HepG2 (cell line): ENCODE results near the gene MTA2. TPM values are rescaled to one million over a fixed set of nuclear protein-coding genes. Genes with fewer than 3 reads are reported as not detected.

Source experiments
- CENPT ChIP-seq: sonication (generic); formaldehyde crosslinking; IDR thresholded peaks from 2 replicates; pipeline ENCODE4 v1.8.0; 2022; ENCODE audit warnings: low read depth, mild to moderate bottlenecking, moderate library complexity, missing genetic modification reagents
- ETV5 ChIP-seq: IDR thresholded peaks from 2 replicates; pipeline ENCODE4 v1.6.1; 2018; ENCODE audit warnings: missing biosample characterization, missing genetic modification reagents, inconsistent platforms, borderline replicate concordance
- FOSL2 ChIP-seq: sonication (generic); formaldehyde crosslinking; IDR thresholded peaks from 2 replicates; pipeline ENCODE4 v1.4.0; 2020; ENCODE audit warnings: missing genetic modification reagents
- FOXA1 ChIP-seq, 2 experiments: fragments of 450-650 bp in 1 of 2; sonication (generic) in 1 of 2; formaldehyde crosslinking in 1 of 2; IDR thresholded peaks; 2 replicates each; pipeline versions ENCODE4 v1.4.0 to v1.6.1; 2016 to 2020; ENCODE audit warnings: missing genetic modification reagents in 1 of 2
- GPN1 ChIP-seq: sonication (generic); formaldehyde crosslinking; IDR thresholded peaks from 2 replicates; pipeline ENCODE4 v1.5.1; 2020; ENCODE audit warnings: missing genetic modification reagents, borderline replicate concordance
- GZF1 ChIP-seq: sonication (generic); formaldehyde crosslinking; IDR thresholded peaks from 2 replicates; pipeline ENCODE4 v1.5.1; 2020; ENCODE audit warnings: mild to moderate bottlenecking, missing genetic modification reagents
- ISX ChIP-seq: sonication (generic); formaldehyde crosslinking; conservative IDR thresholded peaks from 2 replicates; pipeline ENCODE4 v1.5.0; 2020; ENCODE audit warnings: missing genetic modification reagents
- KDM5B ChIP-seq: sonication (generic); formaldehyde crosslinking; IDR thresholded peaks from 2 replicates; pipeline ENCODE4 v1.4.0; 2020; ENCODE audit warnings: missing genetic modification reagents, mild to moderate bottlenecking, borderline replicate concordance
- KDM6A ChIP-seq: IDR thresholded peaks from 2 replicates; pipeline ENCODE4 v1.6.1; 2016; ENCODE audit warnings: low read depth
- NFE2 ChIP-seq: sonication (generic); formaldehyde crosslinking; IDR thresholded peaks from 2 replicates; pipeline ENCODE4 v1.4.0; 2020; ENCODE audit warnings: missing genetic modification reagents
- REXO4 ChIP-seq: sonication (generic); formaldehyde crosslinking; IDR thresholded peaks from 2 replicates; pipeline ENCODE4 v1.8.0; 2022; ENCODE audit warnings: missing genetic modification reagents, mild to moderate bottlenecking, borderline replicate concordance
- STAT5B ChIP-seq: sonication (generic); formaldehyde crosslinking; IDR thresholded peaks from 2 replicates; pipeline ENCODE4 v1.4.0; 2020; ENCODE audit warnings: missing genetic modification reagents
- ZFP41 ChIP-seq: sonication (generic); formaldehyde crosslinking; IDR thresholded peaks from 2 replicates; pipeline ENCODE4 v1.4.0; 2020; ENCODE audit warnings: mild to moderate bottlenecking, missing genetic modification reagents, borderline replicate concordance
- ZNF30 ChIP-seq: sonication (generic); formaldehyde crosslinking; IDR thresholded peaks from 2 replicates; pipeline ENCODE4 v1.5.0; 2020; ENCODE audit warnings: mild to moderate bottlenecking, missing genetic modification reagents
- ZNF343 ChIP-seq: sonication (generic); formaldehyde crosslinking; IDR thresholded peaks from 2 replicates; pipeline ENCODE4 v1.4.0; 2020; ENCODE audit warnings: mild to moderate bottlenecking, missing genetic modification reagents
- ZNF367 ChIP-seq: sonication (generic); formaldehyde crosslinking; IDR thresholded peaks from 2 replicates; pipeline ENCODE4 v1.4.0; 2020; ENCODE audit warnings: missing genetic modification reagents, borderline replicate concordance
- ZNF441 ChIP-seq: sonication (generic); formaldehyde crosslinking; IDR thresholded peaks from 2 replicates; pipeline ENCODE4 v1.7.0; 2021; ENCODE audit warnings: missing genetic modification reagents, borderline replicate concordance
- ZNF446 ChIP-seq: sonication (generic); formaldehyde crosslinking; IDR thresholded peaks from 2 replicates; pipeline ENCODE4 v1.5.0; 2020; ENCODE audit warnings: mild to moderate bottlenecking, missing genetic modification reagents
- ZNF792 ChIP-seq: IDR thresholded peaks from 2 replicates; pipeline ENCODE4 v1.6.1; 2016
- ZSCAN31 ChIP-seq: sonication (generic); formaldehyde crosslinking; IDR thresholded peaks from 2 replicates; pipeline ENCODE4 v1.5.0; 2020; ENCODE audit warnings: low read depth, mild to moderate bottlenecking, missing genetic modification reagents
- polyA plus RNA-seq, 8 experiments: library from polyadenylated mRNA; depleted of rRNA in 3 of 8; stranded (reverse) in 7 of 8; unstranded in 1 of 8; fragments of >200 nt; fragmentation: Illumina TruSeq in 4 of 8; extraction: Trizol in 4 of 8; gene quantifications; 2 replicates each; pipeline versions ENCODE4 v1.2.1 to v1.2.3, GENCODE V29; 2011 to 2016; ENCODE audit warnings: low read depth in 4 of 8, missing spikeins in 1 of 8, mixed read lengths in 1 of 8; ENCODE audit not compliant: insufficient read depth in 1 of 8
- total RNA-seq, 5 experiments: library from RNA; depleted of rRNA; stranded (reverse); fragments of >200 nt; fragmentation: Illumina TruSeq; extraction: Trizol; gene quantifications; 2 replicates each; pipeline ENCODE4 v1.2.3, GENCODE V29; 2016; ENCODE audit warnings: low read depth in 1 of 5
- TF ChIP-seq, protein P1 (sequence below): sonication (generic); formaldehyde crosslinking; IDR thresholded peaks from 2 replicates; pipeline ENCODE4 v1.4.0; 2020; ENCODE audit warnings: missing genetic modification reagents
- TF ChIP-seq, protein P2 (sequence below): sonication (generic); formaldehyde crosslinking; IDR thresholded peaks from 2 replicates; pipeline ENCODE4 v1.4.0; 2020; ENCODE audit warnings: missing genetic modification reagents
- TF ChIP-seq, protein P3 (sequence below), 2 experiments: fragments of 450-650 bp in 1 of 2; sonication (generic) in 1 of 2; formaldehyde crosslinking; IDR thresholded peaks; 2 replicates each; pipeline versions ENCODE4 v1.5.0 to v1.8.0; 2020 to 2022; ENCODE audit warnings: mild to moderate bottlenecking in 1 of 2, missing genetic modification reagents in 1 of 2
- TF ChIP-seq, protein P4 (sequence below): sonication (generic); formaldehyde crosslinking; IDR thresholded peaks from 2 replicates; pipeline ENCODE4 v1.5.0; 2020; ENCODE audit warnings: mild to moderate bottlenecking, low read depth, missing genetic modification reagents, borderline replicate concordance
- TF ChIP-seq, protein P5 (sequence below): IDR thresholded peaks from 2 replicates; pipeline ENCODE4 v1.6.1; 2016; ENCODE audit warnings: missing compliant biosample characterization, missing genetic modification reagents, borderline replicate concordance

The MTA2 gene
- total and polyA plus RNA-seq, 2 of the 13 experiments (the other 11 are each of a cell fraction or from before 2014, with no cell fraction given), result 14.0 to 70.0 TPM

DNA sequence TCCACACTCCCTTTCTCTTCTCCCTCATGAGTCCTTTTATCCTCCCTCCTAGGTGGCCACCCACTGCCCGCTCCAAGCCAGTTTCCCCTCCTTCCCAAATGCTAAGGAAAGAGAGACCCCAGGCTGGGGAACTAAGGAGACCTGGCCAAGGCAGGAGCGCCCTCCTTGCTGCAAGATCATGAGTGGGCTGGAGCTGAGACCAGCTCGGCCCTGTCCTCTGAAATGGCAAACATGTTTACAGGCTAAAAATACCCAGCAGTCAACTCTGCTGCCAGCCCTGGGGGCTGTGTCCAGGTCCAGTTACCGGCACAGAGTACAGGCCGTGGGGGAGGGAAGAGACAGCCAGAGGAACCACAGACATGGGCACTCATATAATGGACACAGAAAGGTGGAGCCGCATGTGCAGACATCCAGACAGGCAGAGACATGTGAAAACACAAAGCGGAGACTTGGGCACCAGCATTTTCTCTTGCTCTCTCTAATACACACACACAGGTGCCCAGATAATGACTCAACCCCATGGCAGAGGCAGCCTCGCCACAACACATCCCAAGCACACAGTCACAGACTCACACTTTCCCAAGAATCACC is 53.9 kb downstream of the MTA2 start (continued):
- TF ChIP-seq, protein P1, sequence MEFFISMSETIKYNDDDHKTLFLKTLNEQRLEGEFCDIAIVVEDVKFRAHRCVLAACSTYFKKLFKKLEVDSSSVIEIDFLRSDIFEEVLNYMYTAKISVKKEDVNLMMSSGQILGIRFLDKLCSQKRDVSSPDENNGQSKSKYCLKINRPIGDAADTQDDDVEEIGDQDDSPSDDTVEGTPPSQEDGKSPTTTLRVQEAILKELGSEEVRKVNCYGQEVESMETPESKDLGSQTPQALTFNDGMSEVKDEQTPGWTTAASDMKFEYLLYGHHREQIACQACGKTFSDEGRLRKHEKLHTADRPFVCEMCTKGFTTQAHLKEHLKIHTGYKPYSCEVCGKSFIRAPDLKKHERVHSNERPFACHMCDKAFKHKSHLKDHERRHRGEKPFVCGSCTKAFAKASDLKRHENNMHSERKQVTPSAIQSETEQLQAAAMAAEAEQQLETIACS (CRISPR knock-in tag), result no peak
- TF ChIP-seq CENPT (no peak), GPN1 (CRISPR knock-in tag) (no peak), REXO4 (CRISPR knock-in tag) (no peak), KDM5B (CRISPR knock-in tag) (no peak), ZNF446 (CRISPR knock-in tag) (no peak), ZNF792 (CRISPR knock-in tag) (no peak), ZNF343 (CRISPR knock-in tag) (peak; percentile 60; the same call in 1 of the 2 replicates), ZNF441 (peak; percentile 48; the same call in 1 of the 2 replicates), KDM6A (CRISPR knock-in tag) (peak; percentile 51; the same call in 1 of the 2 replicates), ZNF367 (CRISPR knock-in tag) (no peak), FOSL2 (CRISPR knock-in tag) (peak; percentile 62), ETV5 (CRISPR knock-in tag) (no peak; the same call in 1 of the 2 replicates), STAT5B (CRISPR knock-in tag) (no peak), ISX (CRISPR knock-in tag) (no peak), ZNF30 (CRISPR knock-in tag) (no peak), ZFP41 (CRISPR knock-in tag) (no peak), GZF1 (no peak), NFE2 (CRISPR knock-in tag) (no peak), ZSCAN31 (CRISPR knock-in tag) (no peak), FOXA1 (IDR thresholded peaks at IDR 0.05) (no peak), FOXA1 (CRISPR knock-in tag; IDR thresholded peaks at IDR 0.05) (peak; percentile 51)
- TF ChIP-seq, protein P2, sequence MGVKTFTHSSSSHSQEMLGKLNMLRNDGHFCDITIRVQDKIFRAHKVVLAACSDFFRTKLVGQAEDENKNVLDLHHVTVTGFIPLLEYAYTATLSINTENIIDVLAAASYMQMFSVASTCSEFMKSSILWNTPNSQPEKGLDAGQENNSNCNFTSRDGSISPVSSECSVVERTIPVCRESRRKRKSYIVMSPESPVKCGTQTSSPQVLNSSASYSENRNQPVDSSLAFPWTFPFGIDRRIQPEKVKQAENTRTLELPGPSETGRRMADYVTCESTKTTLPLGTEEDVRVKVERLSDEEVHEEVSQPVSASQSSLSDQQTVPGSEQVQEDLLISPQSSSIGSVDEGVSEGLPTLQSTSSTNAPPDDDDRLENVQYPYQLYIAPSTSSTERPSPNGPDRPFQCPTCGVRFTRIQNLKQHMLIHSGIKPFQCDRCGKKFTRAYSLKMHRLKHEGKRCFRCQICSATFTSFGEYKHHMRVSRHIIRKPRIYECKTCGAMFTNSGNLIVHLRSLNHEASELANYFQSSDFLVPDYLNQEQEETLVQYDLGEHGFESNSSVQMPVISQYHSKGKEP (CRISPR knock-in tag), result no peak
- TF ChIP-seq, protein P3, sequence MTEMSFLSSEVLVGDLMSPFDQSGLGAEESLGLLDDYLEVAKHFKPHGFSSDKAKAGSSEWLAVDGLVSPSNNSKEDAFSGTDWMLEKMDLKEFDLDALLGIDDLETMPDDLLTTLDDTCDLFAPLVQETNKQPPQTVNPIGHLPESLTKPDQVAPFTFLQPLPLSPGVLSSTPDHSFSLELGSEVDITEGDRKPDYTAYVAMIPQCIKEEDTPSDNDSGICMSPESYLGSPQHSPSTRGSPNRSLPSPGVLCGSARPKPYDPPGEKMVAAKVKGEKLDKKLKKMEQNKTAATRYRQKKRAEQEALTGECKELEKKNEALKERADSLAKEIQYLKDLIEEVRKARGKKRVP (CRISPR knock-in tag; IDR thresholded peaks at IDR 0.05), result no peak
- TF ChIP-seq, protein P4, sequence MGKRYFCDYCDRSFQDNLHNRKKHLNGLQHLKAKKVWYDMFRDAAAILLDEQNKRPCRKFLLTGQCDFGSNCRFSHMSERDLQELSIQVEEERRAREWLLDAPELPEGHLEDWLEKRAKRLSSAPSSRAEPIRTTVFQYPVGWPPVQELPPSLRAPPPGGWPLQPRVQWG (CRISPR knock-in tag), result no peak
- TF ChIP-seq, protein P5, sequence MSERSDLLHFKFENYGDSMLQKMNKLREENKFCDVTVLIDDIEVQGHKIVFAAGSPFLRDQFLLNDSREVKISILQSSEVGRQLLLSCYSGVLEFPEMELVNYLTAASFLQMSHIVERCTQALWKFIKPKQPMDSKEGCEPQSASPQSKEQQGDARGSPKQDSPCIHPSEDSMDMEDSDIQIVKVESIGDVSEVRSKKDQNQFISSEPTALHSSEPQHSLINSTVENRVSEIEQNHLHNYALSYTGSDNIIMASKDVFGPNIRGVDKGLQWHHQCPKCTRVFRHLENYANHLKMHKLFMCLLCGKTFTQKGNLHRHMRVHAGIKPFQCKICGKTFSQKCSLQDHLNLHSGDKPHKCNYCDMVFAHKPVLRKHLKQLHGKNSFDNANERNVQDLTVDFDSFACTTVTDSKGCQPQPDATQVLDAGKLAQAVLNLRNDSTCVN (CRISPR knock-in tag), result peak; percentile 20; the same call in 1 of the 2 replicates
